Central memory CD8-positive, alpha-beta T cell (primary cell): ENCODE results near the gene LHPP.

Experiments used
- ATAC-seq: fragments of 150-1000 bp; cut with Tn5 transposase; replicated peaks from 2 replicates; pipeline ENCODE4 v1.10.0; 2022; ENCODE audit warnings: mild to moderate bottlenecking, moderate FRiP score, moderate number of reproducible peaks; ENCODE audit not compliant: poor library complexity, severe bottlenecking; ENCODE audit errors: extremely low read depth
- DNase-seq, 2 donors: peaks; one replicate each; pipeline ENCODE4 v3.0.0; 2021; ENCODE audit warnings: low spot score in 2 of 2
- H3K27ac Mint-ChIP-seq: one replicate; pipeline ENCODE4 v1.8.0; 2022; ENCODE audit warnings: low read depth, mild to moderate bottlenecking, moderate library complexity, mixed read lengths
- H3K27me3 Mint-ChIP-seq: one replicate; pipeline ENCODE4 v1.8.0; 2022; ENCODE audit warnings: mixed read lengths
- H3K36me3 Mint-ChIP-seq: one replicate; pipeline ENCODE4 v1.8.0; 2022; ENCODE audit warnings: mild to moderate bottlenecking, moderate library complexity, mixed read lengths; ENCODE audit not compliant: insufficient read depth
- H3K4me1 Mint-ChIP-seq: one replicate; pipeline ENCODE4 v1.8.0; 2022; ENCODE audit warnings: mixed read lengths
- H3K4me3 Mint-ChIP-seq: one replicate; pipeline ENCODE4 v1.8.0; 2022; ENCODE audit warnings: mild to moderate bottlenecking, moderate library complexity, mixed read lengths
- H3K9me3 Mint-ChIP-seq: one replicate; pipeline ENCODE4 v1.8.0; 2022; ENCODE audit warnings: mixed read lengths

The LHPP gene

DNA sequence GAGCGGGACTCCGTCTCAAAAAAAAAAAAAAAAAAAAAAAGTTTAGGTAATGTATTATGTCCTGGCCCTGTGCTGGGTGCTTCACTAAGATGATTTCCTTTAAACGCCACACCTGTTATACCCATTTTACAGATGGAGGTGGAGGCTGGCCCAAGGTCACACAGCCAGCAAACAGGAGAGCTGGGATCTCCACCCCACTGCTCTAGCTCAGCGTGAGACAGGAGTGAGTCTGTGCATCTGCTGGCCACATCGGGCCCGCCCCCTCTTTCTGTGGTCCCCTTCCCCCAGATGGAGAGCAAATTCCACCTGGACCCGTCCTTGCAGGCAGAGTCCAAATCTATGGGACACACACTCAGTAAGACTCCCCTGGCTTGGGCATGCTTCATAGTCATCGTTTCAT lies 51.0 kb downstream of the LHPP start:
- DNase-seq (no peak), ATAC-seq (no peak)
- Mint-ChIP-seq H3K4me1 (no peaks in the 10 kb centered on the region), H3K4me3 (no peak overlapping the region), H3K27ac (no peak overlapping the region), H3K27me3 (no peaks in the 10 kb centered on the region), H3K36me3 (peaks cover 3% of the 10 kb centered on the region), H3K9me3 (no peaks in the 10 kb centered on the region)

DNA sequence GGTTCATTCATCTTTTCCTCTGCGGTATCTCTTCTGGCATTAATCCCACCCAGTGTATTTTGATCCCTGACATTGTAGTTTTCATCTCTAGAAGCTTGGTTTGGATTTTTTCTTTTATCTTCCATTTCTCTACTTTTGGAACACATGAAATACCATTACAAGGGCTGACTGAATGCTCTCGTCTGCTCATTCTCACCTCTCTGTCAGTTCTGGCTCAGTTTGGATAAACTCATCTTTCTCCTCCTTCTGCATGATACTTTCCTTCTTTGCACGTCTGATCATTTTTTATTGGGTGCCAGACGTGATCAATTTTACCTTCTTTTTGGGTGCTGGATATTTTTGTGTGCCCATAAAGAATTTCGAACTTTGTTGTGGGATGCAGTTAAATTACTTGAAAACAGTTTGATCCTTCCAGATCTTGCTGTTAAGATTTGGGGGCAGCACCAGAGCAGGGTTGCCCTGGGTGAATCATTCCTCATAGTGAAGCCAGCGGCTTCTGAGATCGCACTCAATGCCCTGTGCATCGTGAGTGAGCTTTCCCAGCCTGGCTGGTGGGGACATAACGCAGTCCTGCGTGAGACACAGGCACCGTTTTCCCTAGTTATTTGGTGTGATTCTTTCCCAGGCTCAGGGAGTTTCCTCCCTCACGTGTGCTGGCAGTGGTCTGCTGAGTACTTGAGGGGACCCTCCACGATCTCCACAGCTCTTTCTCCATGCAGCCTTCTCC lies 53.8 kb downstream of the LHPP start:
- no peak for ATAC-seq
- DNase-seq, result no peak
- no peaks in the 10 kb centered on the region for H3K4me1 Mint-ChIP-seq
- H3K4me3 Mint-ChIP-seq, result no peak overlapping the region
- H3K27me3 Mint-ChIP-seq, result no peaks in the 10 kb centered on the region
- no peaks in the 10 kb centered on the region for H3K9me3 Mint-ChIP-seq
- no peak overlapping the region for H3K27ac Mint-ChIP-seq
- peaks cover 4% of the 10 kb centered on the region for H3K36me3 Mint-ChIP-seq

- Mint-ChIP-seq H3K27me3 (no peaks in the 10 kb centered on the region), H3K27ac (no peak overlapping the region), H3K36me3 (peaks cover 4% of the 10 kb centered on the region), H3K4me3 (no peak overlapping the region), H3K9me3 (no peaks in the 10 kb centered on the region), H3K4me1 (no peaks in the 10 kb centered on the region)
- ATAC-seq (no peak), DNase-seq (no peak)
Observed at GRCh38 chr10:124516181-124516580, 54.6 kb downstream of the LHPP start.

- Mint-ChIP-seq H3K27me3 (no peaks in the 10 kb centered on the region), H3K27ac (no peak overlapping the region), H3K36me3 (peaks cover 2% of the 10 kb centered on the region), H3K9me3 (no peaks in the 10 kb centered on the region), H3K4me3 (no peak overlapping the region), H3K4me1 (no peaks in the 10 kb centered on the region)
- ATAC-seq, result no peak
- no peak for DNase-seq
Observed at GRCh38 chr10:124516746-124517397, 55.2 kb downstream of the LHPP start.

GRCh38 chr10:124517461-124517860 lies 55.8 kb downstream of the LHPP start:
- no peaks in the 10 kb centered on the region for H3K27me3 Mint-ChIP-seq
- H3K36me3 Mint-ChIP-seq, result peaks cover 2% of the 10 kb centered on the region

GRCh38 chr10:124517931-124518330 lies 56.3 kb downstream of the LHPP start:
- DNase-seq (no peak), ATAC-seq (no peak)
- Mint-ChIP-seq H3K9me3 (no peaks in the 10 kb centered on the region), H3K36me3 (peaks cover 2% of the 10 kb centered on the region), H3K27ac (no peak overlapping the region), H3K27me3 (no peaks in the 10 kb centered on the region), H3K4me3 (no peak overlapping the region), H3K4me1 (no peaks in the 10 kb centered on the region)

More at GRCh38 chr10:124517461-124517860, 55.8 kb downstream of the LHPP start:
- H3K4me3 Mint-ChIP-seq, result no peak overlapping the region
- no peak overlapping the region for H3K27ac Mint-ChIP-seq
- ATAC-seq, result no peak
- no peak for DNase-seq
- H3K4me1 Mint-ChIP-seq, result no peaks in the 10 kb centered on the region
- H3K9me3 Mint-ChIP-seq, result no peaks in the 10 kb centered on the region

- ATAC-seq (no peak), DNase-seq (no peak)
- no peaks in the 10 kb centered on the region for H3K4me1 Mint-ChIP-seq
- no peaks in the 10 kb centered on the region for H3K27me3 Mint-ChIP-seq
- no peaks in the 10 kb centered on the region for H3K9me3 Mint-ChIP-seq
- H3K36me3 Mint-ChIP-seq, result peaks cover 2% of the 10 kb centered on the region
- no peak overlapping the region for H3K27ac Mint-ChIP-seq
- no peak overlapping the region for H3K4me3 Mint-ChIP-seq
Observed at GRCh38 chr10:124518366-124518765, 56.7 kb downstream of the LHPP start.

DNA sequence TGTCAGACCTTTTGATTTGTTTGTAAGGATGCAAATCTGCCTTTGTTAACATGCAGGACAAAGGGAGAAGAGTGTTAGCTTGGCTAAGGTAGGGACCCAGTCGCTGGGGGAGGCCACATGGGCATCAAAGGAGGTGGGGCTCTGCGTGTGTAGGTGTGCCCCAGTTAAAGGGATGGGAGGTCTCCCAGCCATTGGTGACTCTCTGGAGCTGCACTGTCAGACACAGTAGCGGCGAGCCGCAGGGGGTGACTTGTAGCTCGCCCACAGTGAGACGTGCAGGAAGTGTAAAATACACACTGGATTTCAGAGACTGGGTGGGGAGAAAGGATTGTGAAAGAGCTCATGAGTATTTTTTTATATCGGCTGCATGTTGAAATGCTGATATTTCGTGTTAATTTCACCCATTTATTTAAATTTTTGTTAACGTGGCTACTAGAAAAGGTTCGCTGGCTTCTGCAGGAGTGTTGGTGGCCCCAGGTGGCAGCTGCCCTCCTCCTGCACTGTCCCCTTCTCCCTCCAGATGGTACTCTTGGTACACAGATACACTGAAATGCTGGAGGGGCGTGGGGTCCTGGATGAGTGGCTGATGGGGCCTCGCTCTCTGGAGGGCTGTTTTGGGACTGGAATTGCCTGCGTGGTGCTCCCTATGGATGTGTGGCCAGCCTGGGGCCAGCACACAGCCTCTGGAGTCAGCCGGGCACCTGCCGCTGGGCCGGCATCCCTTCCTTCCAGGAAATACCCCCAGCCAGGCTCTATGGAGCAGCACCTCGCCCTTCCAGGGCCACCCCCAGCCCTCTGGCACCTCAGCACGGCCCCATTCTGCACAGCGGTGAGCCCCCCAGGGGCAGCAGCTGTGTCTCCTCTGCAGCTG lies 59.2 kb downstream of the LHPP start:
- no peak for DNase-seq
- Mint-ChIP-seq H3K27ac (no peak overlapping the region), H3K4me1 (no peaks in the 10 kb centered on the region)

GRCh38 chr10:124521429-124521871 lies 59.8 kb downstream of the LHPP start:
- H3K4me3 Mint-ChIP-seq, result no peak overlapping the region

More for the DNA sequence above, 59.2 kb downstream of the LHPP start:
- Mint-ChIP-seq H3K4me3 (no peak overlapping the region), H3K27me3 (no peaks in the 10 kb centered on the region), H3K9me3 (no peaks in the 10 kb centered on the region), H3K36me3 (peaks cover 2% of the 10 kb centered on the region)
- ATAC-seq, result no peak

DNA sequence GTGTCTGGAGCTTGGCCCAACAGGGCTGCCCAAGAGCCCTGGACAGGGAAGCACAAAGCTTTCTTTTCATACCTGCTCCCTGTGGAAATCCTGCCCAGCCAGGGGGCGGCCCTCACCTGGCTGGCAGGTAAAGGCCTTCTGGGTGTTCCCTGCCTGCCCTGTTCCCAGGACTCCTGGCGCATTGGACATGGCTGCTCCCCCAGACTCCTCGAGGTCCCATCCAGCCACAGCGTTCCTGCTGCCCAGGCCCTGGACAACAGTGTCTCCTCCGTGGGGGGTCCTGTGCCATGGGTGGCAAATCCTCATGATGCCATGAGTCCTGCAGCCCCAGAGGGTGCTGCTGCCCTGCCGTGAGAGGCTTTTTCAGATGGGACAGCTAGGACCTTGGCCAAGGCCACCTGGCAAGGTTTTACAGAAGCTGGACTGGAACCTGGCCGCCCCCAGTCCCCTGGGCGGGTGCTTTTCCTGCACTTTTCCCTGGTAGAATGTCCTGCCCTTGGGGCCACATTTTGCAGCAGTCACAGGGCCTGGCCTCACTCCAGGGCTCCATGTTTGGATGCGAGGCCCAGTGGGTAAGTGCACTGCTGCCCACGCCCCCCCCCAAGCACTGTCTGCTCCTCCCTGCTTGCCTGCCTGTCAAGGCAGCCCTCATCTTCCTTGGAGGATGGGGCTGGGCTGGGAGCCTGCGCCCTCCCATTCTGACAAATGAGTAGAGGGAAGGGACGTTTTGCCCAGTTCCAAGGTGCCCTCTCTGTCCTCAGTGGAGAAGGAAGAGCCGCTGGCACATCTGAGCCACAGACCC lies 60.7 kb downstream of the LHPP start:
- H3K36me3 Mint-ChIP-seq, result peaks cover 2% of the 10 kb centered on the region
- ATAC-seq (no peak), DNase-seq (no peak)
- H3K4me1 Mint-ChIP-seq, result no peaks in the 10 kb centered on the region
- H3K9me3 Mint-ChIP-seq, result no peaks in the 10 kb centered on the region
- H3K27ac Mint-ChIP-seq, result no peak overlapping the region
- no peaks in the 10 kb centered on the region for H3K27me3 Mint-ChIP-seq
- no peak overlapping the region for H3K4me3 Mint-ChIP-seq

More at GRCh38 chr10:124521429-124521871, 59.8 kb downstream of the LHPP start:
- Mint-ChIP-seq H3K9me3 (no peaks in the 10 kb centered on the region), H3K27ac (no peak overlapping the region), H3K4me1 (no peaks in the 10 kb centered on the region), H3K36me3 (peaks cover 2% of the 10 kb centered on the region), H3K27me3 (no peaks in the 10 kb centered on the region)
- DNase-seq (no peak), ATAC-seq (no peak)

DNA sequence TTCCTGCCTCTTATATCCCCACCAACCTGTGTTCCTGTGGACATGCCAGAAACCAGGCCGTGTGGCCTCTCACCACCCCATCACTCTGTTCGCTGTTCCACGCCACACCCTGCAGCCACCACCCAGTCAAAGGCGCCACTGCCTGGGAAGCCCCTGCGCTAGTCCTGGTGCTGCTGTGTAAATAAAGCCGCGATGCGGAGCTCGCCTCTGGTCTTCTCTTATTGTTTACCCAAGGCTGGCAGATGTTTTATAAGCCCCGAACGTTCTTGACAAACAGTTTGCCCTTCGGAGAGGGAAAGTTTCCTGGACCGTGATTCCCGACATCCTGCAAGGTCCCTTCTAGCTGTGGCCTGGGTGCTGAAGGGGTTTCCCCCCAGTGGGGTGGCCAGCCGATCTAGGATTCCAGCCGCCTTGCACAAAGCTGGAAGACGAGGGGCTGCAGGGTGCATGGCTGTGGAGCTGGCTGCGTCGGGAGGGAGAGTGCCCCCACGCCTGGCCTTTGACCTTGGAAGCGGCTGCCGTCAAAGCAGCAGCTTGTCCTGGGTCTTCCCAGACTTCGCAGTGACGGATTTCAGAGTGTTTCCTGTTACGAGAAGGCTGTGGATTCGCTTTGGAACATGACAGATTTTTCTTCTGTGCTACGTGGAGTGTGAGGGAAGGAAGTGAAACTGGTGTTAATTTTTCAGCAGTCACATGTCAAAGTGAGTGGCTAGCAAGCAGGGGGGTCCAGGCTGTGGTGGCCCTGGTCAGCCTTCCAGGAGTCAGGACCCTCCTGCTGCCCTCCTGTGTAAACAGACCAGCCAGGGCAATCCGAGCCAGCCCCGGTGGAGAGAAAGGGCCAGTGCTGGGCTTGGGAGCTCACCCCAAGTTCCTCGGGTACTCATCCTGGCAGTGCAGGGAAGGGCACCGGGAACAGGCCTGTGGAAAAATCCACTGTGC lies 61.6 kb downstream of the LHPP start:
- H3K27ac Mint-ChIP-seq, result no peak overlapping the region
- ATAC-seq (no peak), DNase-seq (no peak)
- H3K9me3 Mint-ChIP-seq, result no peaks in the 10 kb centered on the region
- H3K4me1 Mint-ChIP-seq, result no peaks in the 10 kb centered on the region
- H3K36me3 Mint-ChIP-seq, result no peaks in the 10 kb centered on the region
- H3K27me3 Mint-ChIP-seq, result no peaks in the 10 kb centered on the region
- no peak overlapping the region for H3K4me3 Mint-ChIP-seq
